ENCODE measurements around the gene PSMA6. TPM values are rescaled to one million over a fixed set of nuclear protein-coding genes. Genes with fewer than 3 reads are reported as not detected.
"Not testable (repeated sequence)": the region's sequence is repeated elsewhere in the genome, so short reads cannot be mapped to it uniquely, and the experiment has no call there.

PSMA6 gene
- total RNA-seq, 1 experiment from 2014 or later = 410 TPM

GRCh38 chr14:35277179-35277578 lies 15.0 kb upstream of the PSMA6 start:
- in situ Hi-C loops (cut with HindIII; ENCODE audit: low pct_unique_long_range_greater_than_20kb, low sequenced_read_pairs) = no loop called here
- DNase-seq (ENCODE audit: low read depth) = no peak

DNA sequence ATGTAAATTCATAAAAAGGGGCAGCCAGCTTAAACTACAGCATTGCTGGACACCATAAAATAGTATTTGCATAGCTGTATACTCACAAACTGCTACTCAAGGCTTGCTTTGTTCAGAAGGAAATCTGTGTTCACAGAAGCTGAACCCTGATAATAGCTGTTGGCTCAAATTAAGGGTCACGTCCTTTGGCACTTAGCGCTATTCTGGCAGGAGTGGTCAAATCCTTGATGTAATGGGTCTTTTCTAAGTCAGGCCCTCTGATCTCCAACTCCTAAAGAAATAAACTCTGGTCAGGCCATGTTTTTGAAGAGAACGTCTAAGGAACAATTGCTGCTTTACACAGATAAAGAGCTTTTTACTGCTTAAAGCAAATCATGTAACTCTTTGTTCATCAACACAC lies 12.8 kb upstream of the PSMA6 start:
- DNase-seq (ENCODE audit: low read depth) = no peak
- in situ Hi-C loops (cut with HindIII; ENCODE audit: low pct_unique_long_range_greater_than_20kb, low sequenced_read_pairs) = no loop called here

DNA sequence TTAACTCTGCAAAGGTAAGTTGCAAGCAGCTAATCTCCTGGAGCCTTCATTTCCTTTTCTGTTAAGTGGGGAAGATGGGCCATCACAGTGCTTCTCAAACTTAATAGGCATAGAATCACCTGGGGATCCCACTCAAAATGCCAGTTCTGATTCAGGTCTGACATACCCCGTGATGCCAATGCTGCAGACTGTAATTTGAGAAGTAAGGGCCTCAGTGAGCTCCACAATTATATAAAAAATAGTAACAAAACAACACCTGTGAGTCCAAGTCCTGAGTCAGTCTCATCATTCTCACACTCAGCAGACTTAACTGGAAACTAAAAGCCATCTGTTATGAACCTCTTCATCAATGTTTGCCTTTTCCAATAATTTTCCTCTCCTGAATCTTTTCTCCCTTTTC lies 10.8 kb upstream of the PSMA6 start:
- DNase-seq (ENCODE audit: low read depth) = no peak
- in situ Hi-C loops (cut with HindIII; ENCODE audit: low pct_unique_long_range_greater_than_20kb, low sequenced_read_pairs) = no loop called here

DNA sequence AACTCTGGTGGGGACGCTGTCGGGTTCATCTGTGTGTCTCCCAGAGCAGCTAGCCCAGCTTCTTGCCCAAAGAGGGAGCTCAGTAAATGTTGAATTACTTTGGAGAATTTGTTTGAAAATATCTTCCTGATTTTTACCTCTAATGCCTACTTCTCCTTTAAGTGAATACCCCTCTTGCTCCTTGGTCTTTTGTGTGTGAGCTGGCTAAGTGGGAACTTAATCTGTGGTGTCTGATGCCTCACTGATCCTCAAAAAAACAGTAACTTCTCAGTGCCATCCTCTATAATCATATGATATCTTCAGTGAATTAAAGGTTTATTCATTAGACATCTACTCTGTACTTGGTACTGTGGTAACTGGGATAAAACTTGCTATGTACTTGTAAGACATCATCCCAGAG lies 7.7 kb upstream of the PSMA6 start:
- DNase-seq (ENCODE audit: low read depth) = no peak
- in situ Hi-C loops (cut with HindIII; ENCODE audit: low pct_unique_long_range_greater_than_20kb, low sequenced_read_pairs) = no loop called here

- no peak for DNase-seq (ENCODE audit: low read depth)
- in situ Hi-C loops (cut with HindIII; ENCODE audit: low pct_unique_long_range_greater_than_20kb, low sequenced_read_pairs) = no loop called here
These were observed 6.8 kb upstream of the PSMA6 start for GRCh38 chr14:35285168-35286002.

DNA sequence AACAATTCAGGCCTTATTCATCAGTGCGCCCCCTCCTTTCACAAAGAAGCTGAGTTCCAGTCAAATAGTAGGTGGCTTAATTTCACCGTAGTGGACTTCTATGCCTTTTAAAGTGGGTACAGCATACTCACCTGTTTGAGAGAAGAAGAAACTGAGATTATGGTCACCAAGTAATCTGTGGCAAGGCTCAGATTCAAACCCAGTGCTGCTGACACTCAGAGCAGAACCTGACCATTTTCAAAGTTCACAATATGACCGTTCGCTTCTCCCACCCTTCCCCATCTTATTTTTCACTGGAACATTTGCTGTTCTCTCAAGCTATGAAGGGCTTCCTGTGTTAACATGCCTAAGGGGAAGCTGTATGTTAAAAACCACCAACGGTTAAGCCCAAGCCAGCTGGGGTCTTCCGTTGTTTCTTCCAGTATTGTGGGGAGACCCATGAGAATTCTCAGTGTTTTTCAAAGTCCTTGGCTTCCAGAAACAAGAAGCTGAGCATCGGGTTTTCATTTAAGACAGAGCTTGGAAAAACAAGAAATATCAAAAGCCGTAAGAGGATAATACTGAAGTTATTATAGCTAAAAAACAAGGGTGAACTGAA lies 6.1 kb upstream of the PSMA6 start:
- no peak for DNase-seq (ENCODE audit: low read depth)
- in situ Hi-C loops (cut with HindIII; ENCODE audit: low pct_unique_long_range_greater_than_20kb, low sequenced_read_pairs) = no loop called here

DNA sequence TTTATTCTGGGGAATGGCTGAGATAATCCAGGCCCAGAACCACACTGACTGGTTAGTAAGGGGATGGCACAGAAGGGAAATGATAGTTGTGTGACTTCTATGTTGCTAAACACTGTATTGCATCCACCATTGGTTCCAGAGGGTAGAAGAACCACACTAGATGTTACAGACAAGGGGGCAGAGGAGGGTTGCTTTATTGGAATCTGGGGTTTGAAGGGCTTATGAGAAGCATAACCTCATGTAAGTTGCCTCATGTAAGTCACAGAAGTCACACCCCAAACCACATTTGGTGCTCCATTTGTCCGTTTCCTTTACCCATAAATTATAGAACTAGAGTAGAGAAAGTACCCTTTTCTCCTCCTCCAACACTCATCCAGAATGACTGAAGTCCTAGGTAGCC lies 5.5 kb upstream of the PSMA6 start:
- in situ Hi-C loops (cut with HindIII; ENCODE audit: low pct_unique_long_range_greater_than_20kb, low sequenced_read_pairs) = no loop called here
- no peak for DNase-seq (ENCODE audit: low read depth)

GRCh38 chr14:35287431-35288013 lies 4.7 kb upstream of the PSMA6 start:
- no peak for DNase-seq (ENCODE audit: low read depth)
- in situ Hi-C loops (cut with HindIII; ENCODE audit: low pct_unique_long_range_greater_than_20kb, low sequenced_read_pairs) = no loop called here

DNA sequence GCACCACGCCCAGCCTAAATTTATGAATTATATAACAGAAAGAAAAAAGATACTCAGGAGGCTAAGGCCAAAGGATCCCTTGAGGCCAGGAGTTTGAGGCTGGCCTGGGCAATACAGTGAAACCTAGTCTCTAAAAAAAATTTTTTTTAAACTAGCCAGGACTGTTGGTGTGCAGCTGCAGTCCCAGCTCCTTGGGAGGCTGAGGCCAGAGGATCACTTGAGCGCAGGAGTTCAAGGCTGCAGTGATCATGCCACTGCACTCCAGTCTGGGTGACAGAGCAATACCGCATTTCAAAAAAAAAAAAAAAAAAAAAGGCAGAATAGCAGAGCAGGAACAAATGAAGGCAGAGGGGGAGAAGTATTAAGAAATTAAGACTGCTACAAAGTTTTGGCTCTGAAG lies 2.6 kb upstream of the PSMA6 start:
- in situ Hi-C loops (cut with HindIII; ENCODE audit: low pct_unique_long_range_greater_than_20kb, low sequenced_read_pairs) = no loop called here
- DNase-seq (ENCODE audit: low read depth) = no peak

- no peak for DNase-seq (ENCODE audit: low read depth)
- in situ Hi-C loops (cut with HindIII; ENCODE audit: low pct_unique_long_range_greater_than_20kb, low sequenced_read_pairs) = no loop called here
These were observed 784 bp downstream of the PSMA6 start for GRCh38 chr14:35292770-35293561.

DNA sequence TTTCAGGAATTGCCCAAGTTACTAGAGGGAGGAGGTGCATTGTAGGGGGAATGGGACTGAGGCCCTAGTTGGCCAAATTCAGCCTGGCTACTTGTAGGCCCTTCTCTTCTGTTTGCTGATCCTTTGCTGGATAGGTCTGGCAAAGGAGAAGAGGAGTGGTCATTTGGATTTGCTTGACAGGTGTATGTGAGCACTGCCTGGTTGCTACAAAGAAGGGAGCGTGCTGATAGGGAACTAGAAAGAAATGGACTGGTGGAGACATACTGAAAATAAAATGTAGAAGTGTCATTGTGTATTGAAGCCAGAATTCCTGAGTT lies 3.6 kb downstream of the PSMA6 start:
- no peak for DNase-seq (ENCODE audit: low read depth)
- in situ Hi-C loops (cut with HindIII; ENCODE audit: low pct_unique_long_range_greater_than_20kb, low sequenced_read_pairs) = no loop called here

- DNase-seq (ENCODE audit: low read depth) = no peak
- in situ Hi-C loops (cut with HindIII; ENCODE audit: low pct_unique_long_range_greater_than_20kb, low sequenced_read_pairs) = no loop called here
These were observed 4.4 kb downstream of the PSMA6 start for GRCh38 chr14:35296545-35296944.

DNA sequence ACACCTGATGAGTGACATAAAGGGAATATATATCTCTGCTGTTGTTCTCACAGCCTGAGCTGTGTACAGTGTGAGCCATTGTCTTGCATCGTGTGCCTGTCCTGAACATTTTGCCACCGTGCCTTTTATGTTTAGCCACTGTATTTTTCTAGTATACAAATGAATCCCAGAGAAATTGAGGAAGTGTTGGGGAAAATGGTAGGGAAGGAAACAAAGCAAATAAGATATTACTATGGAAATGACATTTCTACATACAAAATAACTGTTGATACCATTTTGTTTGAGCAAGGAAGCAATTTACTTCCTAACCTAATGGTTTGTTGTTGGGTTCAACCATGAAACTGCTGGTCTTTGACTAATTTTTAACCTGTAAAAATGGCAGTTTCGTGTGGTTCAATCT lies 5.5 kb downstream of the PSMA6 start:
- in situ Hi-C loops (cut with HindIII; ENCODE audit: low pct_unique_long_range_greater_than_20kb, low sequenced_read_pairs) = no loop called here
- no peak for DNase-seq (ENCODE audit: low read depth)

GRCh38 chr14:35298351-35298750 lies 6.2 kb downstream of the PSMA6 start:
- DNase-seq (ENCODE audit: low read depth) = no peak
- in situ Hi-C loops (cut with HindIII; ENCODE audit: low pct_unique_long_range_greater_than_20kb, low sequenced_read_pairs) = no loop called here

DNA sequence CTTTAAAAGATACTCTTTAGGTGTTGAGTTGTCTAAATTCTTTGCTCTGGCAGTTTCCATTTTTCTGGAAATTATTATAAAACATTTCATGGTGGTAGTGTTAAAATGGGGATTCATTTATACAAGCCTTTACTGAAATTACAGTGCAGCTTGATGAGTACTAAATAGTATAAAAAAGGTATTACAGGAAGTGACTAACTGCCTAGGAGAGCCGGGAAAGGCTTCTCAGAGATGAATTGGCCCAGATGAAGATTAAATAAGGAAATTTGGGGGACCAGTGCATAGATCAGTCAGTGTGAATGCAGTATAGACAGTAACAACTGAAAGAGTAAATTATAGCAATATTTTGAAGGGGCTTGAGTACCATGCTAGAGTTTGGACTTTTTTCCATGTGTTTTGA lies 7.5 kb downstream of the PSMA6 start:
- DNase-seq (ENCODE audit: low read depth) = no peak
- in situ Hi-C loops (cut with HindIII; ENCODE audit: low pct_unique_long_range_greater_than_20kb, low sequenced_read_pairs) = no loop called here

DNA sequence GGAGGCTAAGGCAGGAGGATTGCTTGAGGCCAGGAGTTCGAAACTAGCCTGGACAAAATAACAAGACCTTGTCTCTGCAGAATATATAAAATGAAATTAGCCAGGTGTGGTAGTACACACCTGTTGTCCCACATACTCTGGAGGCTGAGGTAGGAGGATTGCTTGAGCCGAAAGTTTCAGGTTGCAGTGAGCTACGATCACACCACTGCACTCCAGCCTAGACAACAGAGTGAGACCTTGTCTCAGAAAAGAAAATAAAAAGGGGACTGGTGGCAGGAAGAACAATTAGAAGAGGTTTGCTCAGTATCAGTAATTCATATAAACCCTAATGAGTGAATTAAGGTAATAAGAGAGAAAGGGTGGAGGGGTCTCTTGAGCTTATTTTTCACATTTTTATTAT lies 8.0 kb downstream of the PSMA6 start:
- no peak for DNase-seq (ENCODE audit: low read depth)
- in situ Hi-C loops (cut with HindIII; ENCODE audit: low pct_unique_long_range_greater_than_20kb, low sequenced_read_pairs) = no loop called here

GRCh38 chr14:35301334-35301733 lies 9.2 kb downstream of the PSMA6 start:
- in situ Hi-C loops (cut with HindIII; ENCODE audit: low pct_unique_long_range_greater_than_20kb, low sequenced_read_pairs); DNase-seq (ENCODE audit: low read depth): not testable (repeated sequence)

DNA sequence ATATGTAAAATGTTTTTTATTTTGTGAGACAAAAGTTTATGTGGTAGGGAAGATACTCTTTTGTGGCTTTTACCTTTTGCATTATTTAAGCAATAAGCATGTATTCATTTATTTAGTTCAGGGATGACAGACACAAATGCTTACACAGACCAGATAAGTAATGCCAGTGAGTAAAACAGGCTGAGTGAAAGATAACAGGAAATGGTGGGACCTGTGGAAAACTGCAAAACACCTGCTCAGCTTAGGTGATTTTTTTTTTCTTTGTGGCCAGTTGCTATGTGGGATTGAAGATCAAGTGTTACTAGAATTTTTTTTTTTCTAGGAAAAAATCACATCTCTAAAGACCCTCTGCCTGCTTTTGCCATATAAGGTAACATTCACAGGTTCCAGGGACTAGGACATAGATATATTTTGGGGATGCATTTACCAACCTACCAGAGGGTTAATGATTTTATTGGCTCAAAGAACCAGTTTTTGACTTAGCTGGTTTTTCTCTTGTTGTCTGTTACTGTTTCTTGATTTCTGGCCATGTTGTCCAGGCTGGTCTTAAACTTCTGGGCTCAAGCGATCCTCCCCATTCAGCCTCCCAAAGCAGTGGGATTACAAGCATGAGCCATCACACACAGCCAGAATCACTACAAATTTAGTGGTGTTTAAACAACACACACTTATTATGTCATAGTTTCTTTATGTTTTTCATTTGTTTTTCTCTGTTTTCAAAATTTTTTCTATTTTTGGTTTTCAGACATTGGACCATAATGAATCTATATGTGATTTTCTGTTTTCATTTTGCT lies 9.8 kb downstream of the PSMA6 start:
- in situ Hi-C loops (cut with HindIII; ENCODE audit: low pct_unique_long_range_greater_than_20kb, low sequenced_read_pairs) = no loop called here
- DNase-seq (ENCODE audit: low read depth) = no peak

Measured in Caki2 (cell line).